Liver (tissue), 9 donors: ENCODE data around the gene HLA-DQB1. TPM values are rescaled to one million over a fixed set of nuclear protein-coding genes. Genes with fewer than 3 reads are reported as not detected.

Experiments used
- DNase-seq: peaks from one replicate; pipeline ENCODE4 v3.0.0-alpha.2; 2017; ENCODE audit warnings: low spot score
- H3K27ac ChIP-seq, 2 donors: one replicate each; pipeline ENCODE4 v1.7.0; 2013; ENCODE audit warnings: inconsistent platforms in 2 of 2, low read length in 2 of 2, control low read depth in 1 of 2, low read depth in 1 of 2, mild to moderate bottlenecking in 1 of 2
- H3K27me3 ChIP-seq, 4 donors: one replicate each; pipeline versions ENCODE4 v1.6.1 to v1.7.0; 2013; ENCODE audit warnings: low read length in 3 of 4, inconsistent platforms in 1 of 4, mild to moderate bottlenecking in 1 of 4, moderate library complexity in 1 of 4; ENCODE audit not compliant: control insufficient read depth in 4 of 4, insufficient read depth in 4 of 4
- H3K36me3 ChIP-seq, 4 donors: one replicate each; pipeline versions ENCODE4 v1.6.1 to v1.7.0; 2013; ENCODE audit warnings: low read length in 3 of 4, mild to moderate bottlenecking in 3 of 4, low read depth in 1 of 4, moderate library complexity in 1 of 4; ENCODE audit not compliant: control insufficient read depth in 4 of 4, insufficient read depth in 3 of 4
- H3K4me1 ChIP-seq, 4 donors: one replicate each; pipeline versions ENCODE4 v1.6.1 to v1.7.0; 2013; ENCODE audit warnings: low read length in 3 of 4, mild to moderate bottlenecking in 3 of 4, moderate library complexity in 1 of 4; ENCODE audit not compliant: control insufficient read depth in 4 of 4, insufficient read depth in 4 of 4
- H3K4me3 ChIP-seq, 3 donors: one replicate each; pipeline versions ENCODE4 v1.6.1 to v1.7.0; 2013; ENCODE audit warnings: low read length in 3 of 3, control low read depth in 1 of 3, low read depth in 1 of 3, mild to moderate bottlenecking in 1 of 3
- H3K9ac ChIP-seq, 2 donors: one replicate each; pipeline ENCODE4 v1.7.0; 2013; ENCODE audit warnings: low read length in 2 of 2, mild to moderate bottlenecking in 2 of 2, moderate library complexity in 2 of 2, control low read depth in 1 of 2, low read depth in 1 of 2
- H3K9me3 ChIP-seq, 4 donors: one replicate each; pipeline versions ENCODE4 v1.6.1 to v1.7.0; 2013; ENCODE audit warnings: low read length in 3 of 4; ENCODE audit not compliant: control insufficient read depth in 4 of 4
- CTCF ChIP-seq: fragments of 150-350 bp; IDR thresholded peaks from 2 replicates; pipeline ENCODE4 v1.5.1; 2017; ENCODE audit warnings: improper control_type of control experiment, low read depth, low read length; ENCODE audit not compliant: missing input control
- EGR1 ChIP-seq, 2 donors: IDR thresholded peaks; 2 replicates each; pipeline ENCODE4 v1.6.1; 2016 to 2018; ENCODE audit warnings: antibody characterized with exemption in 2 of 2, low read depth in 2 of 2
- FOXA1 ChIP-seq: IDR thresholded peaks from 2 replicates; pipeline ENCODE4 v1.6.1; 2016; ENCODE audit warnings: antibody characterized with exemption
- GABPA ChIP-seq, 2 donors: IDR thresholded peaks in 1 of 2; conservative IDR thresholded peaks in 1 of 2; 2 replicates each; pipeline ENCODE4 v1.6.1; 2016; ENCODE audit warnings: antibody characterized with exemption in 2 of 2, mild to moderate bottlenecking in 1 of 2, moderate library complexity in 1 of 2
- HNF4A ChIP-seq, 2 donors: conservative IDR thresholded peaks; 2 replicates each; pipeline ENCODE4 v1.6.1; 2016; ENCODE audit warnings: antibody characterized with exemption in 2 of 2, mild to moderate bottlenecking in 2 of 2
- JUND ChIP-seq, 2 donors: IDR thresholded peaks; 2 replicates each; pipeline ENCODE4 v1.6.1; 2016; ENCODE audit warnings: antibody characterized with exemption in 2 of 2
- MAX ChIP-seq: IDR thresholded peaks from 2 replicates; pipeline ENCODE4 v1.6.1; 2016; ENCODE audit warnings: antibody characterized with exemption
- NR2F2 ChIP-seq: IDR thresholded peaks from 2 replicates; pipeline ENCODE4 v1.6.1; 2016; ENCODE audit warnings: antibody characterized with exemption
- RAD21 ChIP-seq, 2 donors: IDR thresholded peaks; 2 replicates each; pipeline ENCODE4 v1.6.1; 2016; ENCODE audit warnings: antibody characterized with exemption in 2 of 2, mild to moderate bottlenecking in 2 of 2
- REST ChIP-seq: IDR thresholded peaks from 2 replicates; pipeline ENCODE4 v1.6.1; 2016; ENCODE audit warnings: antibody characterized with exemption, mild to moderate bottlenecking
- RXRA ChIP-seq, 2 donors: IDR thresholded peaks; 2 replicates each; pipeline ENCODE4 v1.6.1; 2017 to 2018; ENCODE audit warnings: antibody characterized with exemption in 2 of 2, mild to moderate bottlenecking in 1 of 2
- SP1 ChIP-seq: IDR thresholded peaks from 2 replicates; pipeline ENCODE4 v1.6.1; 2018; ENCODE audit warnings: antibody characterized with exemption, mild to moderate bottlenecking
- TAF1 ChIP-seq: conservative IDR thresholded peaks from 2 replicates; pipeline ENCODE4 v1.6.1; 2016; ENCODE audit warnings: antibody characterized with exemption, mild to moderate bottlenecking
- ZBTB33 ChIP-seq: IDR thresholded peaks from 2 replicates; pipeline ENCODE4 v1.6.1; 2016; ENCODE audit warnings: antibody characterized with exemption
- WGBS: extraction: QIAGEN DNeasy Blood & Tissue Kit; methylation state at CpG from one replicate; pipeline ENCODE4 v1.1.7; 2013; 5-methylcytosine and 5-hydroxymethylcytosine counted together
- polyA plus RNA-seq, 2 donors: library from polyadenylated mRNA; stranded (reverse) in 1 of 2; unstranded in 1 of 2; fragments of 200-250 nt in 1 of 2; fragments of >200 nt in 1 of 2; fragmentation: Nextera tagmentation in 1 of 2; extraction: Ambion mirVana in 1 of 2; gene quantifications; one replicate each; pipeline versions ENCODE4 v1.2.1 to v1.2.3, GENCODE V29; 2013 to 2015
- total RNA-seq, 2 donors: library from RNA; depleted of rRNA; stranded (reverse); fragments of >200 nt; gene quantifications; one replicate each; pipeline ENCODE4 v1.2.3, GENCODE V29; 2014
- donor health status: healthy.
- donor health status: healthy.
- donor health status: healthy.
- donor health status: healthy.
- donor health status: healthy.

HLA-DQB1 gene
- total and polyA plus RNA-seq, 4 donors, result 1.9 to 12.4 (median 7.3) TPM

GRCh38 chr6:32662099-32662498 lies 4.4 kb downstream of the HLA-DQB1 start:
- no peak overlapping the region for H3K27ac ChIP-seq
- no peaks in the 10 kb centered on the region for H3K4me1 ChIP-seq

More at GRCh38 chr6:32662099-32662498, 4.4 kb downstream of the HLA-DQB1 start:
- no peak overlapping the region for H3K4me3 ChIP-seq
- H3K27me3 ChIP-seq, result no peaks in the 10 kb centered on the region
- DNase-seq, result no peak
- no peaks in the 10 kb centered on the region for H3K9me3 ChIP-seq
- no peak overlapping the region for H3K9ac ChIP-seq
- 63% methylated on average over 7 of the region's 7 CpGs for WGBS
- TF ChIP-seq EGR1 (IDR thresholded peaks at IDR 0.05; ENCODE audit: low read depth in 2 of 2), result no peak
- TF ChIP-seq MAX, result no peak
- no peak for TF ChIP-seq ZBTB33
- no peak for TF ChIP-seq HNF4A (conservative IDR thresholded peaks at IDR 0.05)
- TF ChIP-seq NR2F2, result no peak
- TF ChIP-seq RXRA (IDR thresholded peaks at IDR 0.05), result no peak
- TF ChIP-seq REST, result no peak
- no peak for TF ChIP-seq SP1
- TF ChIP-seq RAD21 (IDR thresholded peaks at IDR 0.05), result no peak
- TF ChIP-seq JUND (IDR thresholded peaks at IDR 0.05), result no peak
- TF ChIP-seq CTCF, result no peak
- TF ChIP-seq GABPA (IDR thresholded peaks at IDR 0.05 in 1 of 2, conservative IDR thresholded peaks at IDR 0.05 in 1 of 2), result no peak
- TF ChIP-seq TAF1, result no peak
- no peak for TF ChIP-seq FOXA1
- no peaks in the 10 kb centered on the region for H3K36me3 ChIP-seq
